Tongue (tissue), 2 donors: ENCODE data around the gene PCBD1. TPM values are rescaled to one million over a fixed set of nuclear protein-coding genes. Genes with fewer than 3 reads are reported as not detected.

ENCODE experiments used
- DNase-seq: peaks from one replicate; pipeline ENCODE4 v3.0.0-alpha.2; 2015
- total RNA-seq: library from RNA; depleted of rRNA; stranded (reverse); fragments of >200 nt; gene quantifications from one replicate; pipeline ENCODE4 v1.2.3, GENCODE V29; 2014

The PCBD1 gene
- total RNA-seq, 1 donor from 2014 or later = 30.9 TPM

- no peak for DNase-seq
Measured at GRCh38 chr10:70917226-70917625, 28.9 kb upstream of the PCBD1 start.

DNA sequence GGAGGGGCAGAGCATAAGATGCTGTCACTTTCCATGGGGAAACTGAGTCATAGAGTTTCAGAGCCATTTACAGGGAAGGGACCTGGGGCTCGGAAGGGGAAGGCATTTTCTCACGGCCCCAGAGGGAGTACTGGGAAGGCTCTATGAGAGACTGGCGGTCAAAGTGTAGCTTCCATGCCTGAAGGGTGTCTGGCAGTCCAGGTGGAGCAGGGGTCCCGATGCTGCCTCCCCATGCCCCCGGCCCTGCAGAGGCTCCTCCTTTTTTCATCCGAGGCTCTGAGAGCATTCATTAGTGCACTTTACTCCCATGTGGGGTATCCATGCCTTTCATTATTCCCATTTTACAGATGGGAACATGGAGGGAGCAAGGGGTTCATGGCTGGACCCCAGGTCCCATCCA, 27.9 kb upstream of the PCBD1 start:
- DNase-seq = no peak

DNA sequence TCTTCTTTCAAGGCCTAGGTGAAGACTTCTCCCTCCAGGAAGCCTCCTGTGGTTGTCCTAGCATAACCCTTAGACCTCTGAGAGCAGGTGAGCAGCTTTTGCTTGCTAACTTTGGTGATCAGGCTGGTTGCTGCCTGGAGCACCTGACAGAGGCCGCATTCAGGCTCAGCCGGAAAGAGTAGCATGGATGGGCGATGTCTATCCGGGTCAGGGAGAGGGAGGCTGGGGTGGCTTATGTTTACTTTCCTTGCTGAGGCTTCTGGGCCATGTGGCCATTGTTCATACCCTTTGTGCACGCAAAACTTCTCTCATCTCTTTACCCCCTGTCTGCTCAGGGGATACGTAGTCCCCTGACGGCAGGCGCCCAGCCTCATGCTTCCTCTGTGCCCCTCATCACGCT, 27.4 kb upstream of the PCBD1 start:
- no peak for DNase-seq

DNA sequence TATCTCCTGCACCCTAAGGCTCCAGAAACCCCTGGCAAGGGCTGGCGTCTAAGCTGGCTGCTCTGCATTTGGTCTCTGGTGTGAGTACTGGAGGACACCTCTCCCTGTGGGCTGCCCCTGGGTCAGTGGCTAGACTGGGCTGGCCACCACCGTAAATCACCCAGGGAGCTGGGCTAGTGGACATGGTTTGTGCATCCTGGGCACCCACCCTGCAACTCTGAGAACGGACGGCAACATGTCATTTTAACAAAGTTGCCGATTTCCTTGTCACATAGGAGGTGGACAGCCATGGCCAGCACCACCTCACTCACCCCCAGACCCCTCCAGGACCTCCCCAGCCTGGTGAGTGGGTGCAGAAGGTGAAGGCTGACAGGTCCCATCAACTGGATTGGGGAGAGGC, 26.8 kb upstream of the PCBD1 start:
- DNase-seq = no peak

DNA sequence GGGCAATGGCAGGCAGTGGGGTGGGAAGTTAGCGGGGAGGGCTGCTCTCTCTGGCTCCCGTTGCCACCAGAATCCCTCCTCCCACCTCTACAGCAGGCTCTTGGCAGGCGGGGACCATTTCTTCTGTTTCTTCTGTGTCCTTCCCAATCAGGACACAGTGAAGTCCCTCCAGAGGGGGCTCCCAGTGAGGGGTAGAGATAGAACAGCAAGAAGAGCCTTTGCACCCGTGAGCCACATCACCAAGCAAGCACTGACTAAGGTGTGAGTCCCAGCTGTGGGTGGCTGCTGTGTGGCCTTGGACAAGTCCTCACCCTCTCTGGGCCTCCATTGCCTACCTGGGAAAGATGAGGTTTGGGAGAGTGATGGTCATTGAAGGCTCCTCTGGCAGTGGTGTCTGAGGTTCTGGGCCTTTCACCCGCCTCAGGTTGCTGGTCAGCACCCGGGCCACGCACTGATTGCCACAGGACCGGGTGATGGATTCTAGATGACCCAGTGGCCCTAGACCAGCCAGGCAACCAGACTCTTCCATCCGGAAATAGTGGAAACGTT, 26.0 kb upstream of the PCBD1 start:
- no peak for DNase-seq

DNA sequence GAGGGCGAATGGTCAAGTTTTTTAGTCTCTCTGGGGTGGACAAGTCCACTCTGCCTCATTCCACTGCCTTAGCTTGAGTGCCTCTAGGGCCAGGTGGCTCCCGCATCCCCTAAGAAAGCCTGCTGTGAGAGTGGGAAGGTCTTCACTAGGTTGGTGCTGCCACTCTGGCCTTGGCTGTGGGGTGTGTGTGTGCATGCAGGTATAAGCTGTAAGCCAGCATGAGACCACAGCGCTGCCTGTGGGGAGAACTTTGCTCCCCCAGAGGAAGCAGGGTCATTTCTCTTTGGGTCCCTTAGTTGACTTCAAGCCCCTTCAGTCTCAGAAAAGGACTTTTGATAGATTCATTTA, 25.5 kb upstream of the PCBD1 start:
- no peak for DNase-seq

GRCh38 chr10:70913191-70913892, 25.0 kb upstream of the PCBD1 start:
- no peak for DNase-seq

GRCh38 chr10:70912556-70912955, 24.2 kb upstream of the PCBD1 start:
- no peak for DNase-seq

GRCh38 chr10:70911386-70911785, 23.0 kb upstream of the PCBD1 start:
- no peak for DNase-seq

GRCh38 chr10:70910486-70911341, 22.3 kb upstream of the PCBD1 start:
- no peak for DNase-seq

DNA sequence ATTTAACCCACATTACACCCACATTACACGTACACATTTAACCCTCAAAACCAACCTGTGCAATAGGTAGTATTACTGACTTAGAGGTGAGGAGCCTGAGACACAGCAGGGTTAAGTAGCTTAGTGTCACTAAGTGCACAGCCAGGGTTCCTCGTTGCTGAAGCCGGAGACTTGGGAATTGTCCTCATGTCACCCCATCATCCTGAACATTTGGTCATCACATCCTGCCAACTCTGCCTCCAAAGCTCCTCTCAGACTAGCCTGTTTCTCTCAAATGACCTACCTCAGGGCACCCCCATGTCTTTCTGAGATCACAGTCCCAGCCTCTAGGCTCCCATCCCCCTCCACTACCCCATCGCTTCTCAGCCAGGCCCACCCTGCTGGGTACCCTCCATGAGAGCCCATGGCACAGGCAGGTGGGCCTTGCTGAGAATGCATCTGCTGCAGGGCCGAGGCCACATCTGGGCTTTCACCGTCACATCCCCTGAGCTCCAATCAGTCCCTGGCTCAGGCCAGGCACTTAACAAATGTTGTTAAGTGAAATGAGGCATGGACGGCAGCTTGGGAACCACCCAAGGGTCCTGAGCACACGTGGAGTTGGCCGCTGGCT, 21.1 kb upstream of the PCBD1 start:
- no peak for DNase-seq

GRCh38 chr10:70908406-70909296, 20.3 kb upstream of the PCBD1 start:
- no peak for DNase-seq

- DNase-seq = no peak
Measured at GRCh38 chr10:70907637-70908405, 19.5 kb upstream of the PCBD1 start.

- no peak for DNase-seq
Measured at GRCh38 chr10:70906953-70907636, 18.7 kb upstream of the PCBD1 start.

DNA sequence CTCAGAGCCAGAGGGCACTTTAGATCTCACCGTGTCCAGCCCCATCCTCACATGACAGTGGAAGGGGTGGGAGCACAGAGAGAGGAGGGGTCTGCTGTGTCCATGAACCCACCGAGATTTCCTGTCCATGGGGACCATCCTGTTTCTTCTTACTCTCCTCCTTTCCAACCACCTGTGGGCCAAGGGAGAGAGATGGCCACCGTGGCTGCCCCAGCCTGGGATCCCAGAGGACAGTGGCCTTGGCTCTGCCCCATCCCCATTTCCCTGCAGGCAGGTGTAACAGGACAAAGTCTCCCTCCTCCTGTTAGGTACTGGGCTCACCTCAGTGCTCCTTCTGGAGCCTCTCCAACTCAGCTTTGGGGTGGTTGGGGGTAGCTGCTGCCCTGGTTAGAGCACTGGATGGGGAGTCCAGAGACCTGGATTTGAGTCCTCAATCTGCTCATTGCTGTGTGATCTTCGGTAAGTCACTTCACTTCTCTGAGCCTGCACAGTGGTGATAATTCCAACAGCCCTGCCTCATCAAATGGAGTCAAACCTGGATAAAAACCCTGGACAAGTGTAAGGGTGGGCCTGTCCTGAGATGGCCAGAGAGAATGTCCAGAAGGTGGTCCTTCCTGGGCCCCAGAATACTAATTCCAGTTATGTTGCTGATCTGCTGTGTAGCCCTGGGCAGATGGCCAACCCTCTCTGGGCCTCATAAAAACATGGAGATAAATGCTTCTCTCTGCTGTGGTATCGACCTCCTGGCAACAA, 17.8 kb upstream of the PCBD1 start:
- no peak for DNase-seq

DNA sequence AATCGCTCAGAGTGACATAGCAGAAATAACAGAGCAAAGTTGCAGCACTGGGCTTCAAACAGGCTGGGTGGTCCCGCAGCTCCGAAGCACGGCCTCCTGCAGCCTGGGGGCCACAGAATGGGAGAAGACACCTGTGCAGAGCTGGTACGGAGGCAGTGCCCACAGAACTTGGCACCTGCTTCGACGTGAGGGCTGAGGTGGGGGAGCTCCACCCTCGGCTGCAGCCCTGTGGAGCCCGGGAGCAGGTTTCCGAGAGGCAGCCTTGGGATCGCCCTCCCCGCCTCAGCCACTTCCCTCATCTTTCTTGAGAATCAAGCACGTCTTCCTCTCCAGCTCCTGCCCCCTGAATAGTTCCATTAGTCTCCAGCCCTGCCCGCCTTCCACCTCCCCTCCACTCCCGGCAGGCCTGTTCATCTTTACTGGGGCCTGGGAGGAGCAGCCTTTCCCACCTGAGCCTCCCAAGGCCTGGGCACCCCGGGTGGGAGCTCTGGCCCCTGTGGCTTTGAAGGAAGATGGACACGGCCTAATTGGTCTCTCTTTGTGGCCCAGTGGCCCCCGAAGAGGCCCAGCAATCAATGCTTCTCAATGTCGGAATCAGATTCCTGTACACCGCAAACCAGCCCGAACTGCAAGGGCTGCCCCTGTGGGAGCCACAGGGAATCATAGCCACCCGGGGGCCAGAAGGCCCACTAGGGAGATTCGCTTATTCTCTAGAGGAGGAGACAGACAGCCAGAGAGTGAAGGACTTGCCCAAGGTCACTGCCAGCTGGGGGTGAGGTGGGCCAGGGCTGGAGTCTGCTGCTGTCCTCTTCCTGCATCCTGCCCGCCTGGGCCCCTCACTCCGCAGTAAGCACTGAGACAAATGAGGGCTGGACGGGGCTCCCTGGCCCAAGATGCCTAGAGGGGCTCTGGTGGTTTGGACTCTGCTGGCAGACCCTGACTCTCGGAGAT, 17.0 kb upstream of the PCBD1 start:
- DNase-seq = no peak

DNA sequence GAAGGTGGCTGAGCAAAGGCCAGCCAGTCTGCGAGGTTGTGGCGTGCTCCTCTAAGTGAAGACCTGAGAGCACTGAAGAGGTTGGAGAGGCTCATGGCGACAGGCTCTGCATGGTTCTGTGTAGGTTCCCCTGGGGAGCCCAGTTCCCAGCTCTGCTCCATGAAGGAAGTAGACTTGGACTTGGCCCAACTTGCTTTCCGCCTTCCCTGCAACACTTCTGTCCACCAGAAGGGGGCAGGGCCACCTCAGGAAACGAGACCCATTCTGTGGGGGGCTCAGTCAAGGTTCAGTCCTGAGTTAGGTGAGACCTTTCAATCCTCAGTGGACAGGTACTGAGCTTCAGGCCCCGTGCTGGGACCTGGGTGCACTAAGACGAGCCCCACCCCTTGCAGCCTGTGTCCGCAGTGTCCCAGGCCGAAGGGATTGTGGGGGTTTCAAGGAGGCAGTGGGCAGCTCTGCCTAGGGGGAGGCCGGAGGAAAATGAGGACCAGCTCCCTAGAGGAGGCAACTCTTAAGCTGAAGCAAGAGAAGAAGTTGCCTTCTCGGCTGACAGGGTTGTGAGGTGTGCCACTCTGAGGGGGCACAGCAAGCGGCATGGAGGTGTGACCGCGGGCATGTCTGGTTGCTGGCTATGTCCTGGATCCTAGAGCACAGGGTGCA, 15.0 kb upstream of the PCBD1 start:
- peak; percentile 77 for DNase-seq

- no peak for DNase-seq
Measured at GRCh38 chr10:70902661-70903261, 14.4 kb upstream of the PCBD1 start.
